ENCODE results near the gene NOBOX.

- TF ChIP-seq CTCF (IDR thresholded peaks at IDR 0.05) (no peak), POLR2A (IDR thresholded peaks at IDR 0.05) (no peak)
Measured at GRCh38 chr7:144399946-144400345, 3.5 kb downstream of the NOBOX start.
